HG03558 (cell line): ENCODE data around the gene SLC12A1.

Source experiments
- ATAC-seq: cut with Tn5 transposase; IDR thresholded peaks from one replicate; pipeline ENCODE4 v1.9.1; 2021; ENCODE audit warnings: moderate number of reproducible peaks; ENCODE audit not compliant: unreplicated experiment; ENCODE audit errors: extremely low read depth

The SLC12A1 gene

DNA sequence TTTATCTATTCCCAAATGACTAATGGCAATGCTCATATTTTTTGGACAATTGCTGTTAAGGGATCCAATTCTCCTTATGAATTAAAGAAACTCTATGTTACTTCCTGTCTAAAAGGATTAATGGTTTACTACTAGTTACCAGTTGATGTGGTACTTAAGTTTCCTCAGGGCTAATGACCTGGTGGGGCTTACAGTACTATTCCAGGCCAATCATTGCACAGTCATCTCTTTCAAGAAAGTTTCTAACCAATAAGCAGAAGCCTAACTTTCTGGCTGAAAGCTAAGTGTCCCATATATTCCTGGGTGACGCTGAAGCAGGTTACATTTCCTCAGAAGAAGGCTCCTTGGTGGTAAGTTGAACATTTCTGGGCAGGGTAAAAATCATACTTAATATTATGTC, at the start of gene SLC12A1:
SLC12A1 (plus strand) TSS at position 322 of the 400 bp plus-strand sequence. CDS start 1,418 bp downstream, outside the sequence.
- ATAC-seq: no peak

DNA sequence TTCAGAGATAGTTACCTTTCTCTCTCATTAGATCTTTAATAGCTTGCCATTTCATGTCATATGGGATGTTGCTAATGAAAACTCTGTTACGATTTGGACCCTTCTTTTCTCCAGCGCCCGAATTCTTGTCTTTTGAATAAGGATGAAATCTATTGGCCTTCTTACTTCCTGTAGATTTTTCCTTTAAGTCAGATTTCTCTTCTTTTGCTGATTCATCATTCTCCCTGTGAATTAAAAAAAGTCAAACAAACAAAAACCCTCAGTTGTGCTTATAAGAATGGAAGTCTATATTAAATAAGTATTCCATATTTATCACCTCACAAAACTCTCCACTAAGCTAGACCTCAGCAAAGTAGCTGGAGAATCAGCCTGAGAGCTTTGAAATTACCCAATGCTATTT, 37.5 kb upstream of the SLC12A1 start:
- ATAC-seq: no peak

DNA sequence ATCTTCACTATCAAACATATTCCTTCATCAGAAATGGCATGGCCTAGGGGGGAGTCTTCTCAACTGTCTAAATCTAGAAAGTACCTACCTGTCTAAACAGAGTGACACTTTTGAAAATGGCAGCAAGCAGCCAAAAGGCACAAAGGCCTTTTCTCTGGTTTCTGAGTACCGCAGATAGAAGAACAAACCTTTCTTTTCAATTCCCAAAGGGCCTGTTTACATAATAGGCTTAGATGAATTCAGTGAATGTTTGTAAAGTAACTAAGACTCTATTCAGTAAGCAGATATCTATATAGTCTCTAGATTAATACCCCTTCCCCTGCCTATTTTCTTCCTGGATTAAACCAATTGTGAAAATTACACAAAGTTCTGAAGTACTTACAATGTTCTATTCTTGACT, 35.1 kb upstream of the SLC12A1 start:
- no peak for ATAC-seq

DNA sequence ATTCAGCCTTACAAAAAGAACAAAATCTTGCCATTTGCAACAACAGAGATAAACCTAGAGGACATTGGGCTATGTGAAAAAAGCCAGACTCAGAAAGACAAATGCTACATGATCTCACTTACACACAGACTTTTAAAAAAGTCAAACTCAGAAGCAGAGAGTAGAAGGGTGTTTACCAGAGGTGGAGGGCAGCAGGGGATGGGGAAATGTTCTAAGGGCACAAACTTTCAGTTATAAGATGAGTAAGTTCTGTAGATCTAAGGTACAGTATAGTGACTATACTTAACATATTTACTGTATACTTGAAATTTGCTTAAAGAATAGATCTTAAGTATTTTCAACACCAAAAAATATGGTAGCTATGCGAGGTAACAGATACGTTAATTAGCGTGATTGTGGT, 31.0 kb upstream of the SLC12A1 start:
- no peak for ATAC-seq

DNA sequence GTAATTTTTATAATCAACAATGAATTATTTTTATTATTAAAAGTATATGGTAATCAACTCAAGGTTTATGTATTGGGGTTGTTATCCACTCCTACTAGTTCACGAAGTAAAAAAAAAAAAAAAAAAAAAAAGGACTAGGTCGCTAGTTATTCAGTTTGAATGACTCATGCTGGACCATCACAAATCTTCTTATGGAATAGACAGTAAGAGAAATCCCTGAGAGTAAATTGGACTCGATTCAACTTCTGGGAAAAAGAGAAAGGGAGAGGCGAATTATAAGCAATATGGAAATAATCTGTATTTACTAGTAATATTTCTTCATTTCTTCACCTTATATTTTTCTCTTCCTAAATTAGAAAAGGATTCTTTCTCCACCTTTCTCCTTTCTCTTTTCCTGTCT, 30.0 kb upstream of the SLC12A1 start:
- ATAC-seq: no peak

DNA sequence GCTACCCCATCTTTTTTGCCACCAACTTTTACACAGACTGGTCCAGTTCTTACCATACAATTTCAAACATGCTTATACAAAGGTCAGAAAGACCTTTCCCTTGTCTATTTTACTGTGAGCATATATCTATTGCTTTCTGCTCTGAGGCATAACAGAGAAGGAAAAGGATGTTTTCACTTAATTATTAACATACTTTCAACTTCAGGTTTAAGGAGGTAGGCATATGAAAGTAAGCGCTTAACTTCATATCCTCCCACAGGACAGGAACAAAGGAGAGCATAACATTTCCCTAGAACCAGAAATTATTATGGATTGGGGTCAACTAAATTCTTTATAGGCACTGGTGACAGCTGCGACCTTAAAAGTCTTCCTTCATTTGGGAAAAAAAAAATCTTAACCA, 29.1 kb upstream of the SLC12A1 start:
- no peak for ATAC-seq

DNA sequence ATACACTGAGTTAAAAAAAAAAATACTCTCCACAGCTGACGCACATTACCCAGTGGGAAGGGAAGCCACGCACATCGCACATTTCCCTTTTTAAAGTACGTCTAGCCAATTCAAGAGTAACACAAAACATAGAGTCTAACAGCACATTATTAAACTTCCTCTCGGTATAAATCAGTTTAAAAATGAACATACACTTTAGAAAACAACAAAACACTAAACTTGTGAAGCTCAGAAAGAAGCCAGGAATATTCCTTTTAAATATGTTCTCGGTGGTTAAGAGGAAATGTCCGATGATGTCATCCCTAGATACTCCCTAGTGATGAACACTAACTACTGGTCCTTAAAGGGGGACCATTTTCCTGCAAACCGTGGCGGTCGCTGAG, 28.7 kb upstream of the SLC12A1 start:
- peak; percentile 52 for ATAC-seq

DNA sequence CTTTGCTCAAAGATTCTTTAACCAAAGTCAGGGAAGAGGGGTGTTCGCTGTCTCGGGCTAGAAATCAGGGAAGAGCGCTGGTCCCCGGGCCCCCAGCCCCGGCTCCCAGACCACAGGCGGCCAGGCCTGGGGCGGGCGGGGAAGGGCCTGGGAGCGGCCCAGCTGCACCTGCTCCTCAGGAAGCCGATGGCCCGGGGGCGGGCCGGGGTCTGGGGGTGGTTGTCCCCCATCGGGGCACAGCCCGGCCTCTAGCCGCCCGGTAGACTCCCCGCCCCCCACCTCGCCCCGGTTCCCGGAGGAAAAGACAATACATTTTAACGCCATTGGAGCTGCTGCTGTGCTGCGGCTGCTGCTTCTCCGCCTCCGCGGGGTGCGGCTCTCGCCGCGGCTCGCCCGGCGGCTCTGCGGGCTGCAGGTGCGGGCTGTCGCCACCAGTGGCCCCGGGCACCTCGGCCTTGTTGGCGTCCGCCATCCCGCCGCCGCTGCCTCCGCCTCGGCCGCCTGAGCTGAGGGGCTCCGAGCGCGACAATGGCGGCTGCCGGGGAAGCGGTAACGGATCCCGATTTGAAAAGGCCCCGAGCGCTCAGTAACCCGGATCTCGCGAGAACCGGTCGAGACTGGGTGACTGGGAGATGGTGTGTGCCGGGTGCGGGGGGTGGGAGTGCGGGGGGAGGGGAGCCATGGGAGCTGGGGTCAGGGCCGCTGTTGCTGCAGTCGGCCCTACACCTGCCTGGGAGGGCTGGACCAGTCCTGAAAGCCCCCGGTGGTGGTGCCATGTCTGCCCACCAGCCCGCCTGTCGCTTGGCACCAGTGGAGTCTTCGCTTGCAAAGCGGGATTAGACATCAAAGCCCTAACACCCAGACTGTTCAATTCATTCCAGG, 28.1 kb upstream of the SLC12A1 start, which contains the start of gene MYEF2:
MYEF2 (minus strand) TSS at position 530 of the 882 bp plus-strand sequence; CDS start at position 472, 58 bp downstream.
- peak; percentile 29 for ATAC-seq

DNA sequence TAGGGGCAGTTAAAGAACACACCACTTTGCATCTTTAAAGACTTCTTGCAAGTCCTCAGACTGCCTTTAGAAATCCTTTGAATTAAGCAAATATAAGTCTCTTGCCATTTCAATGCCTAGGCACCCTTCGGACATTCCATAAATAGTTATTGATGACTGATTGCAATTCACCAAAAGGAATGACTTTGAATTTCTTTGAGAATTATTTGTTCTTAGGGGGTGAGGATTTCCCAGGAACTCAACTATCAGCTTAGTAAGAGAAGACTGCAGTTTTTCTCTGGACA, 27.5 kb upstream of the SLC12A1 start:
- no peak for ATAC-seq

DNA sequence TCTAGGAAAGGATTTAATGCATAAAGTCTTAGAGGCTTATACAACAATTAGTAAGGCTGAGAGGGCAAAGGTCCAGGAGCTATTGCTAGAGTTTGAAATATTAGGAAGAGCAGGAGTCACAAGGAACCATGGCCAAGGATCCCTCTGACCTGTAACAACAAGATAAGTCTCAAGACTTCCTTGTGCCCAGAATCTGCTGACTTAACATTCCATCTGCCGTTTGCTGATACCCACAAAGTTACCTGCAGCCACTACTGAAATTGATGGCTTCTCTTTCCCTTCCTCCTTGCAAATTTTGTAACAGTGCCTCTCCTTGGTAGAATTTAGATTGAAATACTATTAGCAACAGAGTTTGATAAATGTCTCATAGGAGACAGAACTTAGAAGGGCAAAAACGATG, 23.4 kb upstream of the SLC12A1 start:
- ATAC-seq: no peak

DNA sequence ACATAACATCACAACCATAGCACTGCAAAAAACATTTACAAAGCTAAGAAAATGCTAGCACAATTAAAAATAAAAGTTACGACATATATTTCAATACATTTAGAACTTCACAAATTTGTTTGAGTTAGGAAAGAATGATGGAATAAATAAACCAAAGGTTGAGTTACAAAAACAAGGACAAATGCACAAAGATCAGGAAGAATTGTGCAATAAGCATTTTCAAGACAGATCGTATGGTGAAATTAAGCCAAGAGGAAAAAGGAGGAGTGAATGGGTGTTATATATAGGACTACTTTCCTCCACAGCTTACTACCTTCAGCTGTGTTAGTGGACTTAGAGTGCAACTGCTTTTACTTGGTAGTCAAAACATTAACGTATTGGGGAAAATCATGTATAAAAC, 20.6 kb upstream of the SLC12A1 start:
- ATAC-seq: no peak

DNA sequence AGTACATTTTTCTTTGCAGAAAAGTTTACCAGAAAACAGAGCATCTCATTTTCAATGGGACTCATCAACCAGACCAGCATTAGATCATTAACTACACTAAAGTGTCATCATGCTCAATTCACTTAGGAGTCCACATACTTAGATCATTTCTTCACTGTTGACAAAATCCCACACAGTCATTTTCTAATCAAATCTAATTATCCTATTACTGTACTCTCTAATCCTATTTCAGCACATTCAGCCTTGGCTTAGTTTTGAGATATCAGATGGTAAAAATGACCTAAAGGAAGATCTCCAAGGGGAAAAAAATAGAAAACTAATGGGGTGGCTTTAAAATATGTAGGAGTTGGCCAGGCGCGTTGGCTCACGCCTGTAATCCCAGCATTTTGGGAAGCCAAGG, 19.8 kb upstream of the SLC12A1 start:
- ATAC-seq: no peak

DNA sequence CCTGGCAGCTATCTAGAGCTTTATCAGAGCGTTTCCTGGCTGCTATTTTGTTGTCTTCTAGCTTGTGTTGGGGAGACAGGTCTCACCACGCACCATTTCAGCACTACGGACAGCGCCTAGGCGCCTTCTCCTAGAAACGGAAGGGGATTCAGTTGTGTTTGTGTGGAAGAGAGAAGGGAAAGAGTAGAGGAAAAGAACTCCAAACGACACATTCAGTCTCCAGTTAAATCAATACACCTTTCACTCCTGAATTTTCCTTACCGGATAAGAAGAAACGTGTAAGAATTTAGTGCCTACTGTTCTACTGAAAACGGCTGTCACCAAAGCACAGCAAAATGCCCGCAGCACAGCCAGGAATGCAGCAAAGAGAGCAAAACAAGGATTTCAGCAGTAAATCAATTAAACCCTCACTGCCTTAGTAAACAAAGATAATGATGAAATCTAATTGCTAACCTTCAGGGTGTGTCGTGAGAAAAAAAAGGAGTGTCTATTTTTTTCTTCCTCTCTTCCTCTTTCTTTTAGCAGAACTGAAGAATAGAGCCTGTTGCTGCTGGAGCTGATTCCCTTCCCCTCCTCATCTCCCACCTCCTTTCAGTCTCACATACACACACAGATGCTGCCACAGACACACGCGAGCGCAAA, 15.0 kb upstream of the SLC12A1 start:
- no peak for ATAC-seq

DNA sequence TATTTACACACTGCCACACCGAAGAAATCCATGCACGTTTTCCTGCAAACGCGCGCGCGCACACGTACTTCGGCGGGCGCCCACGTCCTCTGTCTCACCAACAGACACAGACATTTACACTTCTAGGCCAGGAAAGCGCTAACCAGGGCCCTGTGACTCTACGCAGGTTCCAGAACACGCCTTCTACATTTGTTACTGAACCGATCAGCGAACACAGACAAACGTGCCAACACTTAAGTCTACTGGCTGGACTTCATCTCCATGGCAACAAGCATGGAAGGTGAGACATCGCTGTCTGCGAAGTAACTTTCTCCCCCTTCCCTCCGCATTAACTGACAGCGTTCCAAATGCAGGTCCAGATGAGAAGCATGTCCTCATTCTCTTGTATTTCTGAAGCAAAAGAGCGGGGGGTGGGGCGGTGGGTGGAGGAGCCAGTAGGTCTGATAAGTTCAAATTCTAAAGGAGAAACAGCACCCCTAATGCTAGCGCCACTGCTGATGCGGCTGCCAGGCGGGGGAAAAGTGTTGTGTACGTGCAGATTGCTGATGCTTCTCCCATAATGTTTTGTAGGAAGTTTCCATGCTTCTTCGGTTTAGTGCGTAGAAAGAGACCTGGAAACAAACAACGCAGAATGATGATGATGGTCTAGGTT, 14.4 kb upstream of the SLC12A1 start, which contains the start of gene CTXN2:
CTXN2 (plus strand) TSS at position 92 of the 652 bp plus-strand sequence. CDS start 9,636 bp downstream, outside the sequence.
- ATAC-seq: no peak

DNA sequence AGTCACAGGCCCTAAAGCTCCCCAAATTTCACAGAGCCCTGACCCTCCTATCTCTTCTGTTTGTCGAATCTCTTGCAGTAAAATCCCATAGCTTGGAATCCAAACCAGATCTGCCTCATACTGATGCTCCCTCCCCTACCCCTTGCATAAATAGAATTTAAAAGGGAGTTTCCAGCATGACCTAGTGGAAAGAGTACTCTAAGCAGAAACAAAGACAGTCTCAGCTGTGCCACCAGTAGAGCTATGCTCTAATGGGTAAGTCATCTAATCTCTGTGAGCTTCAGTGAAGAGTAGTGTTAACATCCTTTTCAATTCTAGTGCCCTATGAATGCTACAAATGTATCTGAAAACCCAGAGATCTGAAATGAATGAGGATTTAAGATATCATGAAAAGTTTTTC, 4.0 kb upstream of the SLC12A1 start:
- no peak for ATAC-seq

DNA sequence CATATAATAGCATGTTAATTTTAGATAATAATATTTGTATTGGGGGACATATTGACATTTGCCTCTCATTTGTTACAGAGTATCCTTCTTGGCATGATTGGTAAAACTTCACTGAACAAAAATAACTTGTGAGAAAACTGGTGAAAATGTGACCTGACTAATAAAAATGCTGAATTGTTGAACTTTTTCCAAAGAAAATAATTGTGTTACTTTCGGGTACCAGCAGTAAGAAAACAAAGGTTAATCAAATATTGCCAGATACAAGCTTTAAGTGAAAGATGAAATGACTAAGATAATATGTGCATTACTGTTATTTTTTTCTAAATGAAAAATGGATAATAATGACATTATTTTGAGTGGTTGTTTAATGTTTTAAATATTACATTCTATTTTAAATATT, 15.2 kb downstream of the SLC12A1 start:
- no peak for ATAC-seq

DNA sequence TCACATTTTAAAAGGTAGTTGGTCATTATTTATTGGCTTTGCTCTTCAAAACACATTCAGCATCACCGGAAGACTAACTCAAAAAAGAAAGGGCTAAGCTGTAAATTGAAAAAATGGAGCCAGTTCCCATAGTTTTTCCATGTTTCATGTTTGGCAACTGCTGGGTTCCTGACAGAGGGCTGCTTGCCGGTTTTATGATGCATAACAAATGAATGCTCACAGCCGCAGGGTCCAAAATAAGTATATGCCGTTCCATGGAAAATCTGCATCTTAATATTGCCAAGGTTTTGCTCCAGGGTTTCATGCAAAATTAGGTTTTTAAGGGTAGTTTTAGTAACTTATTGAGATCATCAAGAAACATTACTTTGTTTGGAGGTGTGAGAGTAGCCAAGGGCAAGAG, 15.8 kb downstream of the SLC12A1 start:
- ATAC-seq: no peak

DNA sequence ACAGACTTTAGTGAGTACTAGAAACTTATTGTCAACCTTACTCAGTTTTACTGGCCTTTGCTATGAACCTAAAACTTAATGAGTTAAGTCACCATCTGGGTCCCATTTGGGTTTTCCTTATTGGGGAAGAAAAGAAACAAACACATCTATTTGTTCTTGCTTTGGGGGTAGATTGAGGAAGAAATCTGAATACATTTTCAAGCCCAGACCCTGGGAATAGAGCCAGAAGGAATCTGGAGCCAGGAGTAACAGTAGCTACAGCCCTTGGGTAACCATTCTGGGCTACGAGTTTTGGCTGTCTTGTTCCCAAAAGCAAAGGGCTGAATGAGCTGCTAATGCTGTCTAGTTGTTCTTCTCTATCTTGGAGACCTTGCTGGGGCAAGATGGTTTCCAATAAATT, 16.5 kb downstream of the SLC12A1 start:
- ATAC-seq: no peak

DNA sequence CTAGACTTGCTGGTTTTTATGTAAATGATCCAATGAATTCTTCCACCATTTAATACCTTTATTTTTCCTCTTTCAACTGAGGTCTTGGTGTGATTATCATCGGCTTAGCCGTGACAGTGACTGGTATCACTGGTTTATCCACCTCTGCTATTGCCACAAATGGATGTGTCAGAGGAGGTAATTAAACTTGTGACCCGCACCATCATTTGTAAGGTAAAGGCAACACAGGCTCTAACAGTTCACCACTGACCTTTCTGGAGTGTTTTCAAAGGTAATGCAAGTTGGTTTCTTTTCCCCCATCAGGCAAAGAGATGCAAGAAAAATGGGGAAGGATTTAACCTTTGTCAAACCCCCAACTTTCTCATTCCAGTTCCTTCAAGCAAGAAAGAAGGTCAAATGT, 19.7 kb downstream of the SLC12A1 start:
- ATAC-seq: no peak

DNA sequence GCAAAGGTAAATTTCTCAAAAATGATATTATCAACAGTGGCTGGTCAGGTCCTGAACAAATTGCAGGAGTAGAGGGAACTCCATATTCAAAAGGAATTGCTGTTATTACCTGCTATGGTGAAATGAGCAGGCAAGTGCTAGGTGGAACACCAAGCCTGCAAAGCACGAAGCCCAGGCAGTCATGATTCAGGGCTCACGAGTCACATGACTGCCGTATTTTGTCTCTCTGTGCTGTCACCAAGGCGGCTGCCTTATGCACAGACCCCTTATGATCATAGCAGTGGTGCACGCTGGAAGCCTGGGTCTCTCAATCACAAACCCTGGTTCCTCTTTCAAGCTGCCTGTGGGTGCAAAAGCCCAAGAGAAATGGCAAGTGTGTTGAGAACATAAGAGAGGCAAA, 24.4 kb downstream of the SLC12A1 start:
- no peak for ATAC-seq

DNA sequence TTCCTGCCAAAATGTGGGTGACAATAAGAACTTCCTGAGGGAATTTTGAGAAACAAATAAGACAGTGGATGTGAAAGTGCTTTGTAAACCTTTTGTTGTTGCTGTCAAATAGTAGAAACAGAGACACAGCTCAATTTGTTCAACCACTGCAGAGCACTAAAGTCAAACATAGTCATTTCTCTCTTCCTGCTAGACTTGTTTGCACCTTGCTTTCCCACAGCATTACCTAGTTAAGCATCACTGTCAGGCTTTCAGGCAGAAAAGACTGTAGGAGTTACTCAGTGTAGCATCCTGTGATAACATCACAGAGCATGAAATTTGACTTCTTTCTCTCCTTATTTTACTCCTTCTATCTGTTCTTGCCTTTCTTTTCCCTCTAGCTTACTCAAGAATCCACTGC, 27.1 kb downstream of the SLC12A1 start:
- no peak for ATAC-seq
